8988T (cell line): ENCODE data around the gene HMMR.
"Not testable (repeated sequence)": the region's sequence is repeated elsewhere in the genome, so short reads cannot be mapped to it uniquely, and the experiment has no call there.

Source experiments
- DNase-seq: peaks from one replicate; pipeline ENCODE4 v3.0.0; 2011

Gene HMMR, protein sequence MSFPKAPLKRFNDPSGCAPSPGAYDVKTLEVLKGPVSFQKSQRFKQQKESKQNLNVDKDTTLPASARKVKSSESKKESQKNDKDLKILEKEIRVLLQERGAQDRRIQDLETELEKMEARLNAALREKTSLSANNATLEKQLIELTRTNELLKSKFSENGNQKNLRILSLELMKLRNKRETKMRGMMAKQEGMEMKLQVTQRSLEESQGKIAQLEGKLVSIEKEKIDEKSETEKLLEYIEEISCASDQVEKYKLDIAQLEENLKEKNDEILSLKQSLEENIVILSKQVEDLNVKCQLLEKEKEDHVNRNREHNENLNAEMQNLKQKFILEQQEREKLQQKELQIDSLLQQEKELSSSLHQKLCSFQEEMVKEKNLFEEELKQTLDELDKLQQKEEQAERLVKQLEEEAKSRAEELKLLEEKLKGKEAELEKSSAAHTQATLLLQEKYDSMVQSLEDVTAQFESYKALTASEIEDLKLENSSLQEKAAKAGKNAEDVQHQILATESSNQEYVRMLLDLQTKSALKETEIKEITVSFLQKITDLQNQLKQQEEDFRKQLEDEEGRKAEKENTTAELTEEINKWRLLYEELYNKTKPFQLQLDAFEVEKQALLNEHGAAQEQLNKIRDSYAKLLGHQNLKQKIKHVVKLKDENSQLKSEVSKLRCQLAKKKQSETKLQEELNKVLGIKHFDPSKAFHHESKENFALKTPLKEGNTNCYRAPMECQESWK

DNA sequence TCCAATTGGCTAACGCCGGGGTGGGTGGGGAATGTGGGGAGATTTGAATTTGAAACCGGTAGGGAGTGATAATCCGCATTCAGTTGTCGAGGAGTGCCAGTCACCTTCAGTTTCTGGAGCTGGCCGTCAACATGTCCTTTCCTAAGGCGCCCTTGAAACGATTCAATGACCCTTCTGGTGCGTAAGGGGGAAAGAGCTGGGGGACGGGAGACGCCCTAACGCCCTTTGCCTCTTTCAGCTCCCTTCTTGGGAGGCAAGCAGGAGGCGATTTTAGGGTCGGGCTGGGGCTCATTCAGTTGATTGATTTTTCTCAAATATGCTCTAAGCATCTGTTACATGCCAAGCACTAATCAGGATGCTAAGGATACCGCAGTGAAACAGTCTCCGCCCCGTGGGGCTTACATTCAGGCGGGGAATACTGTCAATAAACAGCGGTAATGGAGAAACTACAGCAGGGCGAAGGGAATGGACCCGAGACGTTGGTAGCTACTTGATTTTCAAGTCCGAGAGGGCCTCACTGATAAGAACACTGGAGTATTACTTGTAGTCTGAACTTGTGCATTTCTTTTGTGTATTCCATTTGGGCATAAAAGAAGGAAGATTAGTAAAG, at the start of gene HMMR:
HMMR (plus strand) TSS at position 71 of the 610 bp plus-strand sequence; CDS start at position 132, 61 bp downstream.
- DNase-seq, result no peak

DNA sequence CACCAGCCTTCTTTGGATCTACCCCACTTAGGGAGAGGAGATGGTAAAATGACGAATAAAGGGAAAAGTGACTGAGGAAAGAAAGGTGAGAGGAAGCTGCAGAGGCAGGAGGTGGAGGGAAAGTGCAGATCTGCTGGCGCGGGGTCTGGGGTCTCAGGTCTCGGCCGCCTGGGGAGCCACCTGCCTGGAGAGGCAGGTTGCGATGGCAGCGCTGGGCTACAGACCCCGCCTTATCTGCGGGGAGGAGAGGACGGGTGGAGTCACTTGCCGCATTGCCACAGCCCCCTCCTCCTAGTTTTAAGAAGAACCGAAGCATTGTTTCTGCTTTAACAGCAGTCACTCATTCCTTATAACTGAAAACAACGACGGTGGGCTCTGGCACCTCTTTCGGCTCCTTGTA, 44.8 kb upstream of the HMMR start:
- not testable (repeated sequence) for DNase-seq

DNA sequence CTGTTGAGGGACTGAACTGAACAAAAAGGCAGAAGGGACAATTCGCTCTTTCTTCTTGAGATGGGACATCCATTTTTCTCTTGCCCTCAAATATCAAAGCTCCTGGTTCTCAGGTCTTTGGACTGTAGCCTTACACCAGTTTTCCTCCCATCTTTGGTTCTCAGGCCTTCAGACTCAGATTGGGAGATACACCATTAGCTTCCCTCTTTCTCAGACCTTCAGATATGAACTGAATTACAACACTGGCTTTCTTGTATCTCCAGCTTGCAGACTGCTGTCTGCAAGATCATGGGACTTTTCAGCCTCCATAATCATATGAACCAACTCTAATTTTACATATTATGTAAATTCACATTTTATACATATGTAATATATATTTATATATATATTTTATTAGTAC, 35.6 kb upstream of the HMMR start:
- DNase-seq, result no peak

DNA sequence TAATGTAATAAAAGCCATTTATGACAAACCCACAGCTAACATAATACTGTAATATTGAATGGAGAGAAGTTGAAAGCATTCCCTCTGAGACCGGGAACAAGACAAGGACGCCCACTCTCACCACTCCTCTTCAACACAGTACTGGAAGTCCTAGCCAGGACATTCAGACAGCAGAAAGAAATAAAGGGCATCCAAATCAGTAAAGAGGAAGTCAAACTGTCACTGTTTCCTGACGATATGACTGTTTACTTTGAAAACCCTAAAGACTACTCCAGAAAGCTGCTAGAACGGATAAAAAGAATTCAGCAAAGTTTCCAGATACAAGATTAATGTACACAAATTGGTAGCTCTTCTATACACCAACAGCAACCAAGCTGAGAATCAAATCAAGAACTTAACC, 34.3 kb upstream of the HMMR start:
- not testable (repeated sequence) for DNase-seq

DNA sequence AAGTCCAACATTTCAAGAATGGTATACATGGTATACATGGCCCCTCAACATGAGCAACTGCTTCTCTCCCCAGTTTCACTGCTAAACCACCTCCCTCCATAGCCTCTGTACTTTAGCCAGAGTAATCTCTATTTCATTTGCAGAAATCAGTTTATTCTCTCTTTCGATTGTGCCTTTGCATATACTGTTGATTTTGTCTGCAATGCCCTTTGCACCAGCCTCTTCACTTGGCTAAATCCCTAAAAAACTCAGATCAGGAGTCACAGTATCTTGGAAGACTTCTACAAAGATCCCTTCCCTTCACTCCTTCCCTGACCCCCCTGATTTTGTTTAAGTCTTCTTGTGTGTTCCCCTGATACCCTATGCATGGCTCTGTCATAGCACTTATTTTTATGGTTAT, 27.9 kb upstream of the HMMR start:
- DNase-seq, result no peak

DNA sequence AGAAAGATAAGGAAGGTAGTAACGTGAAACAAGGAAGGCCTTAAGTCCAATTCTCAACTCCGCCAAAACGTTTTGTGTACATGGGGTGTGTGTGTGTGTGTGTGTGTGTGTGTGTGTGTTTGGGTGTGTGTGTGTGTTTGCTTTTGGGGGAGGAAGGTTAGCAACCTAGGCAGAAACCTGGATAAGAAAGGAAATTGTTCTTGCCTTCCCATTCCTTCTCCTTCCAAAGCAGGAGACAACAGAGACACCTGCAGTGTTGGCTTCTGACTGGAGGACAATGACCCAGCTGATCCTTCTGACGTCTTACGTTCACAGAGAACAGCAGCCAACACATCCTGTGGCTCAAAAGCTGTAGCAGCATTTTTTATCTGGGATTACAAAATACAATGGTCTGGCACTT, 27.2 kb upstream of the HMMR start:
- DNase-seq, result no peak

DNA sequence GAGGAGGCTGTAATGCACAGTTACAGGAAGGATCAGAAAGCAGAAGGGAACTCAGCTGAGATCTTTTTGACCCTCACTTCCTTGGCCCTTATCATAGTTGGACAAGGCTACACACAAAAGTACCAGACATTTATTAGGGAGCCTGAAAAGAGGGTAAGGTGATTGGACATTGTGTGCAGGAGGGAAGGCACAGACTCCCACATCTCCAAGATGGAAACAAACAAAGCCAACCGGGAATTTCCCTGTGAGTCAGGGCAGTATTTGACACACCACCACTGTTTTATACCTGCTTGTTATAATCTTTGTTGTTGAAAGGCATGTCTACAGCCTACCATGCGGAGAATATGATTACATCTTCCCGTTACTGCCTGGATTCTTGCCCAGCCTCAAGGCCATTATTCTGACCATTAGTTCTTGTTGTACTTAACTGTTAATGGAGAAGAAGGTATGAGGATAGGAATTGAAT, 26.0 kb upstream of the HMMR start:
- DNase-seq, result no peak

DNA sequence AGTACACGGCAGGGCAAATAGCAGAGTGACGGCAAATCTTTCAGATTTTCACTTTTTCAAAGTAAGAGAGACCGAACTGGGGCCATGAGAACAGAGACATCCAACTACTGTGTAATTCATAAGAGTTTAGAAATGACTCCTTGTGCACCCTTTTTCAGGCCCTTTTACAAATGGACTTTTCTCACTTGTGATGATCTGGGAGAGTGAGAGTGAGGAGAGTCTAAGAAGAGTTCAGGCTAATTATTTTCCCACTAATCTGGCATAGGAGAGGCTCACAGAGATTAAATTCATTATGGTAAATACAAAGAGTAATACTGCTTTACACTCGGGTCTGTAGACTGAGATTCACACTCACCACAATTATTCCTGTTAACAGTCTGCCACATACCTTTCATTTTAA, 23.9 kb upstream of the HMMR start:
- no peak for DNase-seq

DNA sequence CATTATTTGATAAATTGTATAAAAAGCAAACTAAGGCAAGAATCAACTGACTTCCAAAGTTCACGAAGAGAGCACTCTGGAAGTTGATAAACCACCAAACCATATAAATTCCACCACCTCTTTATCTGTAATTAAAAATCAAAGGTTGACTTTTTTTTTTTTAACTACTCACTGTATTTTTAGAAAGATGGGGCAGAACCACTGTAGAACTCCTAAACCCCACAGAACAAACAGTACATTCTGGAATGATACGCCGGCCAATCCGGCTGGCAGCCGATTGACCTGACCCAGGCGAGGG, 23.5 kb upstream of the HMMR start:
- no peak for DNase-seq

DNA sequence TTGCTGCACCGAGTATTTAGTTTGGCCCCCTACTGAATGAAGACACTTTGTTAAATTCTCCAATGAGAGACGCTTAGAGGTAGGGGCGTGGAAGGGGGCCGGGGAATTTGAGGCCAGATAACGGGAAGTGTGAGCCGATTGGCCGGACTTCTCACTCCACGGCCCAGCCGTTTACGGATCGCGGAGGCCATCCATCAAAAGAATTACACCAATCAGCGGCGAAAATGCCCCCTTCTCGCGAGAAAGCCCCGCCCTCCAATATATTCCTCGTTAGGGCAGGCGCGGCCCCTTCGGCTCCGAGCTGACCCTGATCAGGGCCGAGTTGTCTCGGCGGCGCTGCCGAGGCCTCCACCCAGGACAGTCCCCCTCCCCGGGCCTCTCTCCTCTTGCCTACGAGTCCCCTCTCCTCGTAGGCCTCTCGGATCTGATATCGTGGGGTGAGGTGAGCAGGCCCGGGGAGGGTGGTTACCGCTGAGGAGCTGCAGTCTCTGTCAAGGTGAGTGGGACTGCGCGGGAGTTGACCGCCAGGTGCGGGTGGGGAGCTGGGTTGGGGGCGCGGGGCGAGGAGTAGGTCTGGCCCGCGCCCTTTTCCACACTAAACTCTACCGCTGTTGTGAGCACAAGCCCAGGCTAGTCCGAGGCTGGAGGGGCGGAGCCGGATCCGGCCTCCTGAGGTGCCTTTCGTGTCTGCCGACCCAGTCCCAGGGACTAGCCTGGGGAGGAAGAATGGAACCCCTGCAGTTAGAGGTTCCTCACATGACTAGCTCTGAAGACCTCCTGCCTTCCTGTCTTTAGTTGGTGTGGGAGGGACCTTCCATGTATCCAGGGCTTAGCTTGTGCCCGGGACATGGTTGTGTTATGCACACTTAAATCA, 22.9 kb upstream of the HMMR start, which contains the start of gene CCNG1:
CCNG1 (plus strand) TSS at position 287 of the 874 bp plus-strand sequence. CDS start 1,662 bp downstream, outside the sequence.
- DNase-seq, result peak; percentile 55

DNA sequence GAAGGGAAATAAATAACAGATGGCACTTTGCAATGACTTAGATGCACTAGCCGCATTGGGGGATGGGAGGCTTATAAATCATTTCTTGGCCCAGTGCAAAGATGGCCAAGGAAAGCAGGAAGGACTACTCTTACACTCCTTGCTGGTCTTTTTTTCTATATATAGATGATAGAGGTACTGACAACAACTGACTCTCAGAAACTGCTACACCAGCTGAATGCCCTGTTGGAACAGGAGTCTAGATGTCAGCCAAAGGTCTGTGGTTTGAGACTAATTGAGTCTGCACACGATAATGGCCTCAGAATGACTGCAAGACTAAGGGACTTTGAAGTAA, 21.4 kb upstream of the HMMR start:
- DNase-seq, result no peak

DNA sequence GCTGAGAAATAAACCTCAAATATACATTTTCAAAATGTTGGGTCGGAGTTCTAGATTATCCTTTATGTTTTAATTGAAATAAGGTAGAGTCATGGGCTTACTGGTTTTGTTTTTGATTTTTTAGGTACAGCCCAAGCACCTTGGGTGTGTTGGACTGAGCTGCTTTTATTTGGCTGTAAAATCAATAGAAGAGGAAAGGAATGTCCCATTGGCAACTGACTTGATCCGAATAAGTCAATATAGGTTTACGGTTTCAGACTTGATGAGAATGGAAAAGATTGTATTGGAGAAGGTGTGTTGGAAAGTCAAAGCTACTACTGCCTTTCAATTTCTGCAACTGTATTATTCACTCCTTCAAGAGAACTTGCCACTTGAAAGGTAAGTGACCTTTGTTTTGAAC, 19.5 kb upstream of the HMMR start:
- DNase-seq, result no peak

DNA sequence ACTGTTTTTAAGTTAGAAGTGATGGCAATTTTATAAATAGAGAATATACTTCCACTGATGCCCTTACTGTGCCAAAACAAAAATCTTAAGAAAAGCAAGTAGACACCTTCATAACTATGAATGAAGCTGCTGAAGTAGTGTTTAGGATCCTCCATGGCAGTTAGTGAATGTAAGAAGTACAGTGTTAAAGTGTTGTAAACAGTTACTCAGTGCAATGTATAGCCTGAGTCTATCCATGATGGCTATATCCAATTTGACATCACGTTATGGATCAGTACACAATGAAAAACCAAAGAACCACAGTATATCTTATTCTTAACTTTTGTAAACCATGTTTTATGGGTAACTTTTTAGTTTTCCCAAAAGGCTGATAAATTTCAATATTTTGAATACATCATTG, 15.9 kb upstream of the HMMR start:
- DNase-seq, result no peak

DNA sequence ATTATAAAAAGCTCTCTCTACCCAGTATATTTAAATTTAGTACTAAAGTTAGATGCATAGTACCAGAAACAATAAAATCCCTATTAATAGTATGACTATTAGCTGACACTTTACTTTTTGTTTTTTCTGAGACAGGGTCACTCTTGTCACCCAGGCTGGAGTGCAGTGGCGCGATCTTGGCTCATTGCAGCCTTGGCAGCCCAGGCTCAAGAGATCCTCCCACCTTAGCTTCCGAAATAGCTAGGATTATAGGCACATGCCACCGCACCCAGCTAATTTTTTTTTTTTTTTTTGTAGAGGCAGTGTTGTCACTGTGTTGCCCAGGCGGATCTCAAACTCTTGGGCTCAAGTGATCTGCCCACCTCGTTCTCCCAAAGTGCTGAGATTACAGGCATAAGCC, 15.1 kb upstream of the HMMR start:
- no peak for DNase-seq

DNA sequence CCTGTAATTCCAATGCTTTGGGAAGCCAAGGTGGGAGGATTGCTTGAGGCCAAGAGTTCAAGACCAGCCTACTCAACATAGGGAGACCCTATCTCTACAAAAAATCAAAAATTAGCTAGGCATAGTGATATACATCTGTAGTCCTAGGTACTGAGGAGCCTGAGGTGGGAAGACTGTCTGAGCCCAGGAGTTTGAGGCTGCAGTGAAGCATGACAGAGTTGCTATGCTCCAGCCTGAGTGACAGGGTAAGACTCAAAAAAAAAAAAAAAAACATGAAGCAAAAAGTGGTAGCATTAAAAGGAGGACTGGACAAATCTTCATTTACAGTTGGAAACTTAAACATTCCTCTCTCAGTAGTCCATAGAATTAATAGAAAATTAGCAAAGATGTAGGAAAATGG, 13.2 kb upstream of the HMMR start:
- DNase-seq, result no peak

DNA sequence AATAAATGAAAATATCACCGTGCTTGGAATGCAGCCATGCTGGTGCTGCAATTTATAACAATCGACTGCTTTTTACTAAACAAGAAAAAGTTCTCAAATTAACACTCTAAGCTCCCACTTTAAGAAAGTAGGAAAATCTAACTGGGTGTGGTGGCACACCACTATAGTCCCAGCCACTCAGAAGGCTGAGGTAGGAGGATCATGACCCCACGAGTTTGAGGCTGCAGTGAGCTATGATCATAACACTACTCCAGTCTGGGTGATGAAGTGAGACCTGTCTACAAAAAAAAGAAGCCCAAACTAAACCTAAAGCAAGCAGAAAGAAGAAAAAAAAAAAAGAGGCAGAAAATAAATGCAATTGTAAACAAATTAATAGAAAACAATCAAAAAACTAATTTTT, 12.6 kb upstream of the HMMR start:
- DNase-seq, result no peak

DNA sequence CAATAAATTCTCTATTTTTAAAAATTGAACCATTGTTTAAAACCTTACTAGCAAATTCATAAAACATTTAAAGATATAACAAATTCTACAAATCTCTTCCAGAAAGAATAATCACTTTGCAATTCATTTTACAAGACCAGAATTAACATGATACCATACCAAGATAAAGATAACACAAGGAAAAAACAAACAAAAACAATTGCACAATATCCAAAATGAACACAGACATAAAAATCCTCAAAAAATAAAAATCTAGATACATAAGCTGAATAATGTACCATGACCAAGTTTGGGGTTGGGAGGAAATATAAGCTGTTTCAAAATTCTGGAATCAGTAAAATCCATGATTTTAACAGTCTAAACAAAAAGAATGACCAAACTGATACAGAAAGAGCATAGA, 11.9 kb upstream of the HMMR start:
- DNase-seq, result no peak

DNA sequence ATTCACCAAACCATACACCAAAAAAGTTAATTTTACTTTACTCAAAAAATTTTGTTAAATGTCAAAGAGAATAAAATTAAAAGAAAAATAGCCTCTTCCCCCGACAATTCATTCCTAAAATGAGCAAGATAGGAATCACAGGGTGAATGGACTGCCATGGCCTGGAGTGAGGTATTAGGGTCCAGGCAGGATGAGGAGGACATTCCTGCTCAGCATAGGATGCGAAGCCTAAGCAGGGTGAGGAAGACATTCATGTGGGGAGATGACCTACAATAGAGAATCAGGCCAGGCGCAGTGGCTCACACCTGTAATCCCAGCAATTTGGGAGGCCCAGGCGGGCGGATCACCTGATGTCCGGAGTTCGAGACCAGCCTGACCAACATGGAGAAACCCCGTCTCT, 8.9 kb upstream of the HMMR start:
- DNase-seq, result no peak

DNA sequence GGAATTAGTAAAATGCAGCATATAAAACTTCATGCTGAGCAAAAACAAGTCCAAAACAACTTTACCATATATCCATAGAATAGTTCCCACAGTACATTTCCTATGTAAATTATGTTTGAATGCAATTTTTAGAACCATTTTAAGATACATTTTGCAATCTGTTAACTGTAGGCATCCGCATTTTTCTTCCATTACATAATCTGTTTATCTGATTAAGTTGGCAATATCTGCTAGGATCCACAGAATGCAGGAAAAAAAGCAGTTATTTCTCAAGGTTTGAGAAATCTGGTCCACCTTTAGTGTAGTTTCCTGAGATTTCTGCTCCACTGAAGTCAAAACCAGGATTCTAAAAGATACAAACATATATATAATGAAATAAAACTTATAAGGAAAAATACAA, 6.7 kb upstream of the HMMR start:
- no peak for DNase-seq

DNA sequence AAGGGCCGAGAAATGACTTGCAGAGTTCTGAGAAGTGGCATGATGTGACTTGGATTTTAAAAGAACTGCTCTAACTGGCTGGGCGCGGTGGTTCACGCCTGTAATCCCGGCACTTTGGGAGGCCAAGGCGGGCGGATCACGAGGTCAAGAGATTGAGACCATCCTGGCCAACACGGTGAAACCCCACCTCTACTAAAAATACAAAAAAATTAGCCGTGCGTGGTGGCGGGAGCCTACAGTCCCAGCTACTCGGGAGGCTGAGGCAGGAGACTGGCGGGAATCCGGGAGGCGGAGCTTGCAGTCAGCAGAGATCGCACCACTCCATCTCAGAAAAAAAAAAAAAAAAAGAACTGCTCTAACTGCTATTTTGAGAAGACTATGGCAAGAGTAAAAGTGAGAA, 5.0 kb upstream of the HMMR start:
- not testable (repeated sequence) for DNase-seq

DNA sequence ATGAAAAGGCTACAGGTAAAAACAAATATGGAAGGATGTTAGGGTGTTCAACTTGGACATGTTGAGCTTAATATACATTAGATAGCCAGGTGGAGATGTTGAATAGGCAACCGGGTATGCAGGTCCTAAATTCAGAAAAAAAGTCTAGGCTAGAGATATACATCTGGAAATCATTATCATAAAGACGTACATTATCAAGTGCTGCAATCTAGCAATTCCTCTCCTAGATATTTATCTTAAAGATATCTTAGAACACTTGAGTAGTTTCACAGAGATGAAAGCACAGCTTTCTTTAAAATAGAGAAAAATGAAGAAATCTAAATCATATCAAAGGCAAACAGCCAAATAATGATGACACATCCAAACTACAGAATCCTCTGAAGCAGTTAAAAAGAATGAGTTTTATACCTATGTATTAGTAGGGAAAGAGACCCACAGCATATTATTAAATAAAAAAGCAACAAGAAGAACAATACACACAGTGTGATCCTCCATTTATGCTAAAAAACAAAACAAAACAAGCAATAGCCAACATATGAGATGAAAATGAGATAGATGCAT, 4.3 kb upstream of the HMMR start:
- no peak for DNase-seq

DNA sequence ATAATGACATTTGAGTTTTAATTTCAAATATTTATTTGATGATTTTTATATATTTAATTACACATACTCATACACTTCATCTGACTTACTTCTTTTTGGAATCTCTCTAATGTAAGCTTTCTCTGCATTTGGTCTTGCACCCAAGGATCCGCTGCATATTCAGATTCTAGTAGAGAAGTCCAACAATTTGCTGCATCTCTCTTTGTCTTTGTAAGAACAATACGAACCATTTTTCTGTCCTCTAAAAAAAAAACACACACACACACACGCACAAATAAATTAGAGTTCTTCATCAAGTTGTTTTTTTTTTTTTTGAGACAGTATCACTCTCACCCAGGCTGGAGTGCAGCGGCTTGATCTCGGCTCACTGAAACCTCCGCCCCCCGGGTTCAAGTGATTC, 3.6 kb upstream of the HMMR start:
- no peak for DNase-seq
